Stimulated activated CD8-positive, alpha-beta memory T cell treated with anti-CD3 and anti-CD28 coated beads, Interleukin-4, amount 100 ng/mL, for 1 hour (primary cell): Measurements from ENCODE around the gene IL7R.

Source experiments
- DNase-seq, 2 donors: peaks; one replicate each; pipeline ENCODE4 v3.0.0-alpha.2; 2020; ENCODE audit warnings: low read depth in 2 of 2, low spot score in 1 of 2

The IL7R gene

GRCh38 chr5:35903631-35904203 is 47.0 kb downstream of the IL7R start:
- no peak for DNase-seq

- DNase-seq, result no peak
Observed at GRCh38 chr5:35904443-35905132, 47.9 kb downstream of the IL7R start.

GRCh38 chr5:35908228-35908627 is 51.5 kb downstream of the IL7R start:
- no peak for DNase-seq

GRCh38 chr5:35908814-35909213 is 52.1 kb downstream of the IL7R start:
- no peak for DNase-seq

- no peak for DNase-seq
Observed at GRCh38 chr5:35919191-35919590, 62.5 kb downstream of the IL7R start.

GRCh38 chr5:35920890-35921289 is 64.2 kb downstream of the IL7R start:
- DNase-seq, result no peak

- no peak for DNase-seq
Observed at GRCh38 chr5:35921930-35922329, 65.2 kb downstream of the IL7R start.

GRCh38 chr5:35922468-35922867 is 65.8 kb downstream of the IL7R start:
- DNase-seq, result no peak

- no peak for DNase-seq
Observed at GRCh38 chr5:35924122-35924949, 67.6 kb downstream of the IL7R start.

- DNase-seq, result peak; percentile 56 to 71
Observed at GRCh38 chr5:35924950-35925722, 68.4 kb downstream of the IL7R start.

GRCh38 chr5:35926389-35927051 is 69.8 kb downstream of the IL7R start:
- DNase-seq, result peak; percentile 24 to 35
